Stimulated activated CD8-positive, alpha-beta memory T cell treated with anti-CD3 and anti-CD28 coated beads, Interleukin-12 subunit alpha, Interleukin-12 subunit beta, amount 100 ng/mL, for 1 hour (primary cell): Measurements from ENCODE around the gene TNFAIP1.
"Not testable (repeated sequence)": the region's sequence is repeated elsewhere in the genome, so short reads cannot be mapped to it uniquely, and the experiment has no call there.

Experiments used
- DNase-seq: peaks from one replicate; pipeline ENCODE4 v3.0.0-alpha.2; 2020; ENCODE audit warnings: low read depth

TNFAIP1 gene

DNA sequence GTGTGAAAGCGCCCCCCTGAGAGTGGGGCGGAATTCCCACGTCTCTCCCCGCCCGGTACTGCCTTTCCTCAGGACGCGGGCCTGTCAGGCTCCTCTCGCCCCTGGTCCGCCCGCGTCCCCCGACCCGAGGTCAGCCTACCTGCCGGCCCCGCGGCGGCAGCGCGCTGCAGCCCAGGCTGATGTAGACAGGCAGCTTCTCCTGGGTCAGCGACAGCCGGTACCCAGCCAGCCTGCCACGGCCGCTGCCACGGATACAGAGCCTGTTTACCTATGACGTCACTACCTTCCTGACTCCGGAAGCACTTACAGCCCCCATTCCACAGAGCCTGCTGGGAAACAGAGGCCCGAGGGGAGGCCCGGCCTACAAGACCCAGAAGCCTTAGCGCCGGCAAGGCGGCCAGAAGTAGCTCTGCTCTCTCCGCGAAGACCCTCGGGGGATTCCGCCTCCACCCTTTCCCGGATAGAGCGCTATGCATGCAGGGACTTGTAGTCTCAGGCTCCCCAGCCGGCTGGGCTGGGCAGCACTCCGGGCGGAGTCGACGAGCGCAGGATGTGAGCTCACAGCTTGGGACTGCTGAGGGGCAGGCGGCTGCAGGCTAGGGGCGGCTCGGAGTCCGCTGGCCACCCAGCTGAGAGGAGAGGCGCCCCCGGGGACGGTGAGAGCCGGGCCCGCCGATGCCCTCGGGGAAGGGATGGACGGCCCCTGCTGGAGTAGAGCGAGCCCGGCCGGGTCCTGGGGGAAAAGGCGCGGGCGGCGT lies at the start of gene TNFAIP1, which contains the start of gene IFT20:
Gene TNFAIP1, plus strand, starts transcription at position 561 of the 758 bp plus-strand sequence. CDS start 3,761 bp downstream, outside the sequence.
Gene IFT20, minus strand, starts transcription at position 272 of the 758 bp plus-strand sequence. CDS start 3,487 bp downstream, outside the sequence.
- peak; percentile 96 for DNase-seq

- no peak for DNase-seq
Observed at GRCh38 chr17:28285965-28286364, 49.6 kb upstream of the TNFAIP1 start.

GRCh38 chr17:28290703-28291102 lies 44.9 kb upstream of the TNFAIP1 start:
- DNase-seq: no peak

GRCh38 chr17:28291780-28292330 lies 43.7 kb upstream of the TNFAIP1 start:
- DNase-seq: no peak

- DNase-seq: not testable (repeated sequence)
Observed at GRCh38 chr17:28292878-28293277, 42.7 kb upstream of the TNFAIP1 start.

DNA sequence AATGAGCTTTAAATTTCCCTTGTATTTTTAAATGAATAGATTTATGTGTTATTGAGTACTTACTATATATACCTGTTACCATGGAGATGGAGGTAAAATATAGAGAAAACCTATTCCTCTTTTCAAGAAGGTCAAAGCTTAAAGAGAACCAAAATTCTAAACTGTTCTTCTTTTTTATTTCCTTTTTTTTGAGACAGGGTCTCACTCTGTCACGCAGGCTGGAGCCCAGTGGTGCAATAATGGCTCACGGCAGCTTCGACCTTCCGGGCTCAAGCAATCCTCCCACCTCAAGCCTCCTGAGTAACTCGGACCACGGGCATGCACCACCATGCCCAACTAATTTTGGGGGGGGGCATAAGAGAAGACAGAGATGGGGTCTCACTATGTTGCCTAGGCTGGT lies 41.6 kb upstream of the TNFAIP1 start:
- DNase-seq: no peak

DNA sequence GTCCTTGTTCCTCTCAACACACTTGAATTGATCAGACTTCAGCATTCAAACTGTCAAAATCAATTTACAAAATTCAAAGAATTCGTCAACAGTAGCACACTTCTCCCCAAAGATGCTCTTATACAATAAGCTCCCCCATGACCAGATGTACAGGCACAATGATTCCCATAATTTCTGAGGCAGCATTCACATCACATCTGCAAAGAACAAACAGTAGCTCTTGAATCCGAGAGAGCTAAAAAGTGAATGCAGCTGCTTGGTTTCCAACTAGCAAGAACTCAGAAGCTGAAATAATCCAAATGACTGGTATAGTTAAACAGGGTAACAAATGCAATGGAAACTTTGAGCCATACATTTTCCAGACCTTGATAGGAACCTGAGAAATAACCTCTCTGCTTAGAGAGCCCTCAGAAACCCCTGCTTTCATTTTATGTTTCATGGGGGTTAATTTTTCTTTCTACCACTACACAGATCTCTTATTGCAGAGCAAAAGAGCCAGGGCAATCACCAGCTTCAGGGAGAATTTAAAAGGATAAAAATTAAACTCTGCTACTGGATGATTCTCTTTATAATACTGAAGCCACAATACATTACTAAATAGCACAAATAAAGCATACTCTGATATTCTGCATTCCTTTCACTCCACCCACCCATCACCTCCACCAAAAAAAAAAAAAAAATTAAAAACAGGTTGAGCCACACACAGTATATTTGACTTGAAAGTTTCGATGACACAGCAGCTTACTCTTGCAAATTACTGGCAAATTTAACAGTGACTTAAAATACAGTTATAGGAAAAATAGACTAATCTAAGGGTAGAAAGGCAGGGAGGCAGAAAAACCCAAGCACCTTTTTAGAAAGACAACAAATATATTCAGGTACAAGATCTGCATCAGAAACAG lies 39.6 kb upstream of the TNFAIP1 start:
- DNase-seq: no peak

DNA sequence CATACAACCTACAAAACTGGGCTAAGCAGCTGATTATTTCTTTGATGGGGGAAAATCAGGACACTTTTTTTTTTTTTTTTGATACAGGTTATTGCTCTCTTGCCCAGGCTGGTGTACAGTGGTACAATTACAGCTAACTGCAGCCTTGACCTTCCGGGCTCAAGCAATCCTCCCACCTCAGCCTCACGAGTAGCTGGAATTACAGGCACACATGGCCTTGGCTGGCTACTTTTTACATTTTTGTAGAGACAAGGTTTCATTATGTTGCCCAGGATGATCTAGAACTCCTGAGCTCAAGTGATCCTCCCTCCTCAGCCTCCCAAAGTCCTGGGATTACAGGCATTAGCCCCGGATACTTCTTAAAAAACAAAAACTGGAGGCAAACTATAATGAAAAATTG lies 37.1 kb upstream of the TNFAIP1 start:
- DNase-seq: no peak

DNA sequence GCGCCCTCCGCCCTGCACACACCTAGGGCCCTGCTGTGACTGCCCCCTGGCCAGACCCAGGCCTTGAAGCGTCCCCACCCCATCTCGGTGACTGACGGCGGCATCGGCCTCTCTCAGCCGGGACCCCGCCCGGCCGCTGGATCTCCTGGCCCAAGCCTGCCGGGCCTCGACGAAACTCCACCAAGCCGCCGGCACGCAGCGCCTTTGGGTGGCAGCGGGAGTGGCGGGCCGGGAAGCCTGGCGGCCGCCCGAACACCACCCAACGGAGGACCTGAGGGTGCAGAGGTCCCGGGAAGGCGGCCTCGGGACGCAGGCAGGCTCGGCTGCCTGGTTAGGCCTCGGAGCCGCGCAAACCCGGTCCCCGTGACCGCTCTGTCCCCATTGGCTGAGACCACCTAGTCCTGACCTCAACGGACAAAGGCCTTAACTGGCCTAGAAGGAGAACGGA lies 28.6 kb upstream of the TNFAIP1 start:
- DNase-seq: no peak

- DNase-seq: no peak
Observed at GRCh38 chr17:28313841-28314240, 21.7 kb upstream of the TNFAIP1 start.

GRCh38 chr17:28315846-28316705 lies 19.5 kb upstream of the TNFAIP1 start:
- no peak for DNase-seq

DNA sequence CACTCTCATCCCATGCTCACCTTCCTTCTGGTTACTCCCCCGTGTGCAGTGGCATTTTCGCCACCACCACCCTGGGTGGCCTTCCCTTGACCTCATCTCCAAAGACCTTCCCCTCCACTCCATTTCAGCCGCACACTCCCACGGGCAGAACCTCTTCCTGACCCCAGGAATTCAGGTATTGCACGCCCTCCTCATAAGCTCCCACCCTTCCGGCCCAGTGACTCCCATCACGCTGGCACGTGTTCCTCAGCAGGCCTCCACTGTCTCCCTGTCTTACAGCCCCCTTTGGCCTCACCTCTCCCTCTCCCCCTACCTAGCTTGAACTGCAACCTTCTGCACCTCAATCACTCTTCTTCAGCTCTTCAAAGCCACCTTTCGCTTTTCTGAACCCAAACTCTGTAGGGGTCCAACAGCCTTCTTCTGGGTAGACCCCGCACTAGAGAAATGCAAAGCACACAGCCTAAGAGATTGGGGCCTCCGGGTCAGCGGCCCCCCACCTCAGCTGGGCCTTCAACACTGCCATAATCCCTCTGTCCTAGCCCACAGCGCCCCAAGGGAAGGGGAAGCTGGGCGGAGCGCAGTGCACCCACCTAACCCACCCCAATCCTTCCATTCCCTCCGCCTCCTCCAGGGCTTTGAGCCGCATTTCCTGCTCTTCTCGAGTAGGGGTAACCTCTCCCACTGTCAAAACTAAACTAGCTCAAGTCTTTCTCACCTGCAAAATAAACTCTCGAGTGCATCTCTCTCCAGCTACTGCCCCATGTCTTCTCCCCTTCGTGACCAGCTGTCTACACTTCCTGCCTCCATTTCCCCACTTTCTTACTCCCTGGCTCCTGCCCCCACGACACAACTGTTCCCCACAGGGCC lies 18.2 kb upstream of the TNFAIP1 start:
- DNase-seq: no peak

DNA sequence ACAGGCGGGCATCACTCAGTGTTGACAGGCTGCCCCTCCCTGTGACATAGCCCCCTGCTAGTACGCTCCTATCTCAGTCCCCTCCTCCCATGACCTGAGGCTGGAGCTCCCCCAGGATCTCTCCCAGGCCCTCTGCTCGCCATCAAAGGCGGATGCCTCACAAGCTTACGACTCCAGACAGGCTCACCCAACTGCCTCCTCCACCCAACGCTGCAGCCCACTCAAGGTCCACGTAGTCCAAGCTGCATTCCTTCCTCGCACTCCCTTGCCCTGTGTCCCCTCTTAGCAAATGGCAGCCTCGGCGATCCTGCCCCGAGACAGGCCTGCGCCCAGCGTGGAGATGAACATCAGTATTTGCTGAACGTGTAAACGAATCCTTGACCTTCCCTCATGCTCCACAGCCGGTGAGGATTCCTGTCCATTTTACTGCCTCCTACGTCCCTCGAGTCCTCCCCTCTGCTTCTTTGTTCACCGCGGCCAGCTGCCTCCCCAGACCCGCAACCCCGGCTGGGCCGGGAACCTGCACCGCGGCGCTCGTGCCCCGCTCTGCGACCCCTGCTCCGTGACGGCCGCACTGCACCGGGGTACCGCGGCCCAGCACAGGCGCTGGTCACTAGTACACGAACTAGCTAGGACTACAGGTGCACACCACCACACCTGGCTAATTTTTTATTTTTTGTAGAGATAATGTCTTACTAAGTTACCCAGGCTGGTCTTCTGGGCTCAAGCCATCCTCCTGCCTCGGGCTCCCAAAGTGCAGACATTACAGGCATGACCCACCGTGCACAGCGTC lies 17.4 kb upstream of the TNFAIP1 start:
- no peak for DNase-seq

- peak; percentile 89 for DNase-seq
Observed at GRCh38 chr17:28318759-28319597, 16.6 kb upstream of the TNFAIP1 start, which contains the start of gene TMEM97. Gene TMEM97, plus strand, starts transcription at chr17:28319200. Its CDS starts 40 bp downstream, at chr17:28319240.

DNA sequence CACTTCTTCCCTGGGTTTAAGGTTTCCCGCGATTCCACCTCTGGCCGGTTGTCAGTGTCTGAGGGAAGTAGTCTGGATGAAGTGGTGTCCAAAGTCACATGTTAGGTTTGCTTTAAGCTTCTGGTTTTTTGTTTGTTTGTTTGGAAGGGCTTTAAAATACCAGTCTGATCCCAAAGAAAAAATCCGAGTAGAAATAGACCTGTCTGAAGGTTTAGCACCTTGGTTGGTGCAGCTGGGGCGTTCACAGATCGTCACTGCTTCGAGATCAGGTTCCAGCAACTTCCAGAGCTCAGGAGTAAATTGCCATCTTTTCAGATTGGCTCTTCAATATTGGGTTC lies 16.0 kb upstream of the TNFAIP1 start:
- no peak for DNase-seq

DNA sequence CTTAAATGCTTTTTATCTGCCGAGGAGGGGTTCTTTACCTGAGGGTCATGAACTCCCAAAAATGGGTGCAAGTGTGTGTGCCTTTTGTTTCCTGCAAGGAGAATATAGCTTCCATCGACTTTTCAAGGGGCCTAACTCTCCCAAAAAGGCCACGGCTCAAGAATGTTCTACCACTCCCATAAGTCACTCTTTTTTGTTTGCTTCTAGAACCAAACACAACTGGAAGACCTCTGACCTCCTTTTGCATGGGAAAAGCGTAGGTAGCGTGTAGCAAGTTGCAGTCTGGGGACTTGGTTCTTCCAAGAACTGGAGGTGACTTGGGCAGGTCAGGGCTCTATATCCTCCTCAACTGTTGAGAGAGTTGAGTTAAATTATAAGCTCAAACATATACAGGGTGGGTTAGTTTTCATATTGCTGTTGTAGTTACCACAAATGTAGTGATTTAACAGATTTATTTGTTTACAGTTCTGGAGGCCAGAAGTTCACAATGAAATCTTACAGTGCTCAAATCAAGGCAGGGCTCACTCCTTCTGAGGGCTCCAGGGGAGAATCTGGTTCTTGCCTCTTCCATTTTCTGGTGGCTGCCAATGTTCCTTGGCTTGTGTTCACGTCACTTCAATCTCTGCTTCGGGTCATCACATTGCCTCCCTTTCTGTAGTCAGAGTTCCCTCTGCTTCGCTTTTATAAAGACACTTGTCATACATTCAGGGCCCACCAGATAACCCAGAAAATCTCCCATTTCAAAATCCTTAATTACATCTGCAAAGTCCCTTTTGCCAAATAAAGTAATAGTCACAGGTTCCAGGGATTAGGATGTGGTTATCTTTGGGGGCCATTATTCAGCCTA lies 15.1 kb upstream of the TNFAIP1 start:
- DNase-seq: no peak

DNA sequence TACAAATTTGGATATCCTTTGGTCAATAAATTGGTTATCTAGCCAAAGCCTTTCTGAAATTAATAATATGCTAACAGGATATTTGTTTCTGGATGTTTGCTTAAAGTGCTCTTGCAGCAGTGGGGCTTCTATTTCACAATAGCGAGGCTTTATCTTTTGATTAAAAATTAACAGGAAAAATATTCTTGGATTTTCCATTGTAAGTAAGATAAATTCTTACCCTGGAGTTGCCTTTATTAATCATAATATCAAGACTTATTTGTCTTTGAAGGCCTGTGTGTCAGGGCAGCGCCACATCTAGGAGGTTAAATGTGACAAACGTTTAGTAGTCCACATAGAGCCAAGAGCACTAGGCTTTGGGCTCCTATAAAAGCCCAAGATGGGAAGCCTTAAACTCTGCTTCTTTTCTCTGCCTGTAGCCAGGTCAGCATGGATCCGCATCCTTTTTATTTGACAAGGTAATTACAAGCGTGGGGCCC lies 11.3 kb upstream of the TNFAIP1 start:
- no peak for DNase-seq

DNA sequence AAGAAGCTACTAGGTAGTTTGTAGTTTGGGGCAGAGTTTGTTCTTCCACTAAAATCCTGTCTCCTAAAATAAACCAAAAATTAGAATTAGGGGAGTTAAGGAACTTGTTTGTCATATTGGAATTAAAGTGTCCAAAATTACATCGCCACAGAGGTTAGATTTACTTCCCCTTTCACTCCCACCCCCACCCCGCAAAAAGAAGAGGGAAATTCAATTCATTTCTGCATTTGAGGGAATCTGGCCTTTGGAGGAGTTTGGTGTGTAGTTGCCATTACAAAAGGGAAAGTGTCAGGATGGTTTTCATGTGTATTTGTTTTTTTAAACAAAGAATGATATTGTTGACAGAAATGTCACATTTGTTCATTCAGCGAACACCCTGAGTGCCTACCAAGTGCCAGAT lies 10.8 kb upstream of the TNFAIP1 start:
- DNase-seq: no peak
